ENCODE data around the gene FYB2. TPM values are rescaled to one million over a fixed set of nuclear protein-coding genes. Genes with fewer than 3 reads are reported as not detected.

FYB2 gene
- not detected in 2 replicates for total RNA-seq

DNA sequence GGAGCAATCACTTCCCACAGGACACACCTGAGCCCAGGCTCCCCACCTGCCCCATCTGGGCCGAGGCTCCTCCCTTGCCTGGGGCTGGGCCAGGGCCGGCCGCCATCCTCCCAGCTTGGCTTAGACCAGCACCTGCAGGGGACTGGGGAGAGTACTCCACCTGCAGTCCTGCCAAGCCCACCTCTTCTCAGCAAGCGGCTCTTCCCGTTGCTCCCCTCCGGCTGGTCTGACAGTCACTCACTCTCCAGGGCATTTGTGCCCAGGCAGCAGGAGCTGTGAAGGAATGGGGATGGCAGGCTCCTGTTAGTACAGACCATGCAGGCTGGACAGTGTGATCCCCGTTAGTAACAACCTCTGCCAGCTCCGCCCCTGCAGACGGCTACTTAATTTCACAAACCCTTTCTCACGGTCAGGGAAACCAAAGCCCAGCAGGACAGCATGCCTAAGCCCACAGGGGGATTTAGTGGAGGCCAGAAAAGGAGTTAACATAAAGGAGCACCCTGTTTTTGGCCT lies at the start of gene FYB2:
TSS of gene FYB2 (minus strand) at position 18 of the 513 bp plus-strand sequence. CDS start 114 bp downstream, outside the sequence.

DNA sequence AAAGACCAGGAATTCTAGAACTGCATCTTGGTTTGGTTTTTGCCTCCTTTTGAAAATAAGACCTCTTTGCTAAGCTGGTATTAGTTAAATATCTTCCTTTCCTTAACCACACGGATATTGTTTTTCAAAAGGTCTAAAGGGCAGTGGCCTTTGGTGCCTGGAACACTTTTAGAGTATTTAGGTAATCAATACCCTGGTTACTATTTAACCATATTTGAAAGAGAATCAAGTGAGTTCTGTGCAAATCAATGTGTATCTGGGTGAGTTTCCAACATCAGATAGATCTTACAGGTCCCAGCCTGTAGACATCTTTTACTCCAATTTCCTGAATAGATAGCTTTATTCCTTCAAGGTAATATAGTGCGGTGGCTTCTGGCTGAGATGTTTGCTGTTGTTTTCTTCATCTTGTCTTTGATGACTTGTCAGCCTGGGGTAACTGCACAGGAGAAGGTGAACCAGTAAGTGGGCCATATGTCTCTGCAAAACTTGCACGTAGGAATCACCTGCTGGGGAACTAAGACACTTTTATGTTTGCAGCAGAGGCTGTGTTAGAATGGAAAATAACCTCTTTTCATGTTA lies 35.4 kb upstream of the FYB2 start, which contains the start of gene C8A:
TSS of gene C8A (plus strand) at position 277 of the 579 bp plus-strand sequence. CDS start at position 382, 105 bp downstream.

Other genes with a start within 250 kb of the FYB2 start
- gene PLPP3, start 239.8 kb downstream of the FYB2 start, total RNA-seq: 11.5 and 35.7 TPM in 2 replicates
- gene PRKAA2, start 174.1 kb downstream of the FYB2 start, total RNA-seq: 0.32 and 2.5 TPM in 2 replicates
- not detected in 2 replicates for gene C8A, start 35.4 kb upstream of the FYB2 start, total RNA-seq
- gene C8B, start 146.6 kb upstream of the FYB2 start, total RNA-seq: not detected in 2 replicates

Data from bladder microvascular endothelial cell (primary cell).